GM21515 (cell line): ENCODE data around the gene C11orf71.

Source experiments
- ATAC-seq: cut with Tn5 transposase; IDR thresholded peaks from one replicate; pipeline ENCODE4 v1.9.1; 2021; ENCODE audit not compliant: unreplicated experiment

The C11orf71 gene

GRCh38 chr11:114400216-114400914, at the start of gene C11orf71, which contains the start of gene RBM7:
Gene C11orf71, minus strand, starts transcription at chr11:114400511. Its CDS starts 180 bp downstream, at chr11:114400331.
Gene RBM7, plus strand, starts transcription at chr11:114400666. Its CDS starts 6 bp downstream, at chr11:114400672.
- ATAC-seq = peak; percentile 92

GRCh38 chr11:114449845-114450244, 49.5 kb upstream of the C11orf71 start:
- ATAC-seq = no peak

GRCh38 chr11:114448749-114449482, 48.6 kb upstream of the C11orf71 start:
- no peak for ATAC-seq

GRCh38 chr11:114447892-114448291, 47.6 kb upstream of the C11orf71 start:
- ATAC-seq = no peak

- no peak for ATAC-seq
Observed at GRCh38 chr11:114447444-114447843, 47.1 kb upstream of the C11orf71 start.

- ATAC-seq = no peak
Observed at GRCh38 chr11:114442536-114442935, 42.2 kb upstream of the C11orf71 start.

- no peak for ATAC-seq
Observed at GRCh38 chr11:114441921-114442320, 41.6 kb upstream of the C11orf71 start.

GRCh38 chr11:114440971-114441763, 40.9 kb upstream of the C11orf71 start:
- ATAC-seq = no peak

- no peak for ATAC-seq
Observed at GRCh38 chr11:114440121-114440860, 40.0 kb upstream of the C11orf71 start.

GRCh38 chr11:114439229-114440120, 39.2 kb upstream of the C11orf71 start, which contains the start of gene REXO2:
Gene REXO2, plus strand, starts transcription at chr11:114439467. Its CDS starts 62 bp downstream, at chr11:114439529.
- ATAC-seq = peak; percentile 99

GRCh38 chr11:114438303-114438702, 38.0 kb upstream of the C11orf71 start:
- no peak for ATAC-seq

- ATAC-seq = no peak
Observed at GRCh38 chr11:114433376-114433775, 33.1 kb upstream of the C11orf71 start.

GRCh38 chr11:114432893-114433292, 32.6 kb upstream of the C11orf71 start:
- no peak for ATAC-seq

- ATAC-seq = no peak
Observed at GRCh38 chr11:114430290-114430689, 30.0 kb upstream of the C11orf71 start.

GRCh38 chr11:114426280-114426679, 26.0 kb upstream of the C11orf71 start:
- no peak for ATAC-seq

GRCh38 chr11:114416441-114416961, 16.2 kb upstream of the C11orf71 start:
- ATAC-seq = no peak

GRCh38 chr11:114413958-114414357, 13.6 kb upstream of the C11orf71 start:
- ATAC-seq = no peak

- no peak for ATAC-seq
Observed at GRCh38 chr11:114412946-114413345, 12.6 kb upstream of the C11orf71 start.

- ATAC-seq = no peak
Observed at GRCh38 chr11:114401311-114401710, 1.0 kb upstream of the C11orf71 start.

GRCh38 chr11:114400915-114401223, 558 bp upstream of the C11orf71 start:
- no peak for ATAC-seq
